MM.1S (cell line): Measurements from ENCODE around the gene DCTN4.

Source experiments
- DNase-seq: peaks from one replicate; pipeline ENCODE4 v3.0.0-alpha.2; 2015
- H2AFZ ChIP-seq: fragments of 300-600 bp; sonication (generic); 2 replicates; pipeline ENCODE4 v1.6.0; 2016; ENCODE audit warnings: antibody characterized with exemption, low read length
- H3F3A ChIP-seq: fragments of 300-600 bp; sonication (generic); 2 replicates; pipeline ENCODE4 v1.6.1; 2016; ENCODE audit warnings: mild to moderate bottlenecking, antibody characterized with exemption, low read length, moderate library complexity, mixed read lengths; ENCODE audit not compliant: insufficient read depth
- H3K27ac ChIP-seq: fragments of 300-600 bp; sonication (generic); 2 replicates; pipeline ENCODE4 v1.5.1; 2016; ENCODE audit warnings: mild to moderate bottlenecking, low read length
- H3K27me3 ChIP-seq: fragments of 300-600 bp; sonication (generic); replicated peaks from 2 replicates; pipeline ENCODE4 v1.6.0; 2016; ENCODE audit warnings: low read length; ENCODE audit not compliant: insufficient read depth
- H3K36me3 ChIP-seq: fragments of 300-600 bp; sonication (generic); replicated peaks from 2 replicates; pipeline ENCODE4 v1.6.1; 2016; ENCODE audit warnings: mild to moderate bottlenecking, low read length, mixed read lengths; ENCODE audit not compliant: insufficient read depth
- H3K4me1 ChIP-seq: fragments of 300-600 bp; sonication (generic); 2 replicates; pipeline ENCODE4 v1.6.1; 2016; ENCODE audit warnings: low read length, mixed read lengths
- H3K4me2 ChIP-seq: fragments of 300-600 bp; sonication (generic); 2 replicates; pipeline ENCODE4 v1.6.0; 2016; ENCODE audit warnings: low read depth, low read length
- H3K4me3 ChIP-seq: fragments of 300-600 bp; sonication (generic); 2 replicates; pipeline ENCODE4 v1.5.1; 2016; ENCODE audit warnings: low read length, mixed read lengths
- H3K79me2 ChIP-seq: fragments of 300-600 bp; sonication (generic); 2 replicates; pipeline ENCODE4 v1.6.1; 2016; ENCODE audit warnings: mixed run types, low read length, mixed read lengths
- H3K9ac ChIP-seq: fragments of 300-600 bp; sonication (generic); 2 replicates; pipeline ENCODE4 v1.6.1; 2016; ENCODE audit warnings: low read length, mixed read lengths
- H3K9me2 ChIP-seq: fragments of 300-600 bp; sonication (generic); replicated peaks from 2 replicates; pipeline ENCODE4 v1.6.1; 2016; ENCODE audit warnings: mild to moderate bottlenecking, low read length, mixed read lengths; ENCODE audit not compliant: insufficient read depth
- H3K9me3 ChIP-seq: fragments of 300-600 bp; sonication (generic); replicated peaks from 2 replicates; pipeline ENCODE4 v1.6.1; 2016; ENCODE audit warnings: mild to moderate bottlenecking, low read length, mixed read lengths; ENCODE audit not compliant: insufficient read depth
- H4K20me1 ChIP-seq: fragments of 300-600 bp; sonication (generic); 2 replicates; pipeline ENCODE4 v1.6.1; 2016; ENCODE audit warnings: mild to moderate bottlenecking, low read length, moderate library complexity, mixed read lengths; ENCODE audit not compliant: insufficient read depth
- CTCF ChIP-seq: fragments of 300-600 bp; sonication (generic); IDR thresholded peaks from 2 replicates; pipeline ENCODE4 v1.5.1; 2016; ENCODE audit warnings: antibody characterized with exemption, low read length, mixed read lengths
- EZH2 ChIP-seq: fragments of 300-600 bp; sonication (generic); optimal IDR thresholded peaks from 2 replicates; pipeline ENCODE3; 2017; ENCODE audit warnings: low read depth, mild to moderate bottlenecking, antibody characterized with exemption, low read length, mixed read lengths
- EZH2phosphoT487 ChIP-seq: fragments of 300-600 bp; sonication (generic); IDR thresholded peaks from 2 replicates; pipeline ENCODE4 v1.6.1; 2018; ENCODE audit warnings: antibody characterized with exemption, low read length

DCTN4 gene

GRCh38 chr5:150670948-150671310 is 87.9 kb downstream of the DCTN4 start:
- no peak overlapping the region for H3K4me2 ChIP-seq

GRCh38 chr5:150670275-150670947 is 88.4 kb downstream of the DCTN4 start:
- Histone ChIP-seq H3K4me3 (no peak overlapping the region), H3K27ac (no peak overlapping the region), H3K79me2 (no peaks in the 10 kb centered on the region), H3K4me2 (no peak overlapping the region), H3K36me3 (no peaks in the 10 kb centered on the region), H4K20me1 (no peaks in the 10 kb centered on the region), H2AFZ (no peak overlapping the region), H3K9me3 (no peaks in the 10 kb centered on the region), H3K9me2 (no peaks in the 10 kb centered on the region), H3K27me3 (peaks cover 10% of the 10 kb centered on the region; the same call in 1 of the 2 replicates), H3F3A (no peaks in the 10 kb centered on the region), H3K4me1 (no peaks in the 10 kb centered on the region), H3K9ac (no peak overlapping the region)
- no peak for DNase-seq
- TF ChIP-seq EZH2phosphoT487 (no peak), CTCF (no peak), EZH2 (no peak)

More at GRCh38 chr5:150670948-150671310, 87.9 kb downstream of the DCTN4 start:
- no peaks in the 10 kb centered on the region for H3K9me3 ChIP-seq
- no peak overlapping the region for H3K27ac ChIP-seq
- peaks cover 10% of the 10 kb centered on the region; the same call in 1 of the 2 replicates for H3K27me3 ChIP-seq
- H3K9me2 ChIP-seq = no peaks in the 10 kb centered on the region
- DNase-seq = no peak
- TF ChIP-seq EZH2 (no peak), EZH2phosphoT487 (no peak), CTCF (no peak)
- H3K4me3 ChIP-seq = no peak overlapping the region
- H3F3A ChIP-seq = no peaks in the 10 kb centered on the region
- H3K36me3 ChIP-seq = no peaks in the 10 kb centered on the region
- no peak overlapping the region for H2AFZ ChIP-seq
- H3K79me2 ChIP-seq = no peaks in the 10 kb centered on the region
- no peak overlapping the region for H3K9ac ChIP-seq
- H4K20me1 ChIP-seq = no peaks in the 10 kb centered on the region
- no peaks in the 10 kb centered on the region for H3K4me1 ChIP-seq

- Histone ChIP-seq H3K4me1 (no peaks in the 10 kb centered on the region), H3K9me3 (no peaks in the 10 kb centered on the region), H3K9ac (no peak overlapping the region), H4K20me1 (no peaks in the 10 kb centered on the region), H3K27me3 (peaks cover 4% of the 10 kb centered on the region; the same call in 1 of the 2 replicates), H3F3A (no peaks in the 10 kb centered on the region), H3K4me2 (no peak overlapping the region), H3K9me2 (no peaks in the 10 kb centered on the region), H3K79me2 (no peaks in the 10 kb centered on the region), H3K36me3 (no peaks in the 10 kb centered on the region), H3K27ac (no peak overlapping the region), H2AFZ (no peak overlapping the region), H3K4me3 (no peak overlapping the region)
- TF ChIP-seq EZH2 (no peak), CTCF (no peak), EZH2phosphoT487 (no peak)
- no peak for DNase-seq
Measured at GRCh38 chr5:150665044-150665443, 93.8 kb downstream of the DCTN4 start.
